Measurements from ENCODE around the gene ALPI. TPM values are rescaled to one million over a fixed set of nuclear protein-coding genes. Genes with fewer than 3 reads are reported as not detected.

ALPI gene
- total and polyA plus RNA-seq, 9 of the 15 experiments (the other 6 are each of a cell fraction or from before 2014, with no cell fraction given): not detected

DNA sequence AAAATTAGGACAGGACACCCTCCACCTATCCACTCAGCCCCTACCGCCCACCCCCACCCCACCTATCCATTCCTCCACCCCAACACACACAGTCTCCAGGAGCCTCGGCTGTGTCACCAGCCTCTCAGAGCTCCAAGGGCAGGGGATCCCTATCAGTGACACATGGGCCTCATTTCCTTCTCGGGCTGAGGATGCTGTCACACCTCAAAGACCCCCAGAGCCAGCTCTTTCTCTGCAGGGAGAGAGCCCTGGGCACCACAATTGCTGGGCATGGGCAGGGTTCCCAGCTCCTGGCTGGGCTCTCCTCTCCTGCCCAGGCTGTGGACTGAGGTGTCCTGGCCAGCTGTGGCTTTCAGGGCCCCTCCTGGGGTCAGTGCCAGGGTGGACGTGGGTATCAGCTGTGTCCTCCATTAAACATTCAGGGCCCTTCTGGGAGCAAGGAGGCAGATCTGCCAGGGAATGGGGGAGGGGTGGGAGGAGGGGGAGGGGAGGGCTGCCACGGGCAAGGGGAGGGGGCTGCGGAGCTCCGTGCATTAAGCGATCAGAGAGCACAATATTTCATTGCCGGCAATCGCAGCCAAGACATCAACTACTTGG lies 45.9 kb downstream of the ALPI start:
- no peaks in the 10 kb centered on the region for H3K36me3 ChIP-seq (ENCODE audit: control insufficient read depth, insufficient read depth, low read length)
- POLR2A ChIA-PET: interaction anchor here (0.8 kb wide), 1 partner anchor 25 kb away, joined by 3 read pairs; no protein-coding TSS in a partner anchor
- intact Hi-C loops (cut with micrococcal nuclease): no loop called here
- DNase-seq (ENCODE audit: extremely low read depth in 1 of 4, low spot score in 3 of 4) (no peak), ATAC-seq (no peak), FAIRE-seq (no peak)
- H3K27me3 ChIP-seq (ENCODE audit: control insufficient read depth in 2 of 2, insufficient read depth in 2 of 2, low read length in 2 of 2): peaks cover 3 to 38% of the 10 kb centered on the region in 2 experiments; a peak in 2 of 5 replicates
- H3K4me2 ChIP-seq (ENCODE audit: insufficient read depth, low read length): no peak overlapping the region
- H3K4me1 ChIP-seq (replicated peaks in 1 of 2; ENCODE audit: control insufficient read depth in 2 of 2, insufficient read depth in 2 of 2, low read length in 2 of 2): peaks cover 0 to 13% of the 10 kb centered on the region in 2 experiments; a peak in 2 of 5 replicates
- no peaks in the 10 kb centered on the region for H3K79me2 ChIP-seq (ENCODE audit: control insufficient read depth, insufficient read depth, low read length)
- BruUV-seq (replicated peaks): no TSS peak
- no peak overlapping the region; a peak in 1 of 4 replicates for H3K9ac ChIP-seq (ENCODE audit: insufficient read depth in 1 of 2, low read depth in 2 of 2, low read length in 2 of 2)
- 0% methylated on average over 3 of the region's 10 CpGs for WGBS (ENCODE audit: insufficient coverage, low coverage, missing lambda C conversion rate)
- CTCF ChIA-PET (ENCODE audit: low intra/inter-chr PET ratio): no interaction called here
- TF ChIP-seq ZNF347 (CRISPR knock-in tag; IDR thresholded peaks at IDR 0.05; ENCODE audit: low read depth) (no peak), ZBTB17 (CRISPR knock-in tag; IDR thresholded peaks at IDR 0.05) (no peak), U2AF1 (optimal IDR thresholded peaks at IDR 0.05; ENCODE audit: low read depth, low read length) (no peak), ELF2 (CRISPR knock-in tag; IDR thresholded peaks at IDR 0.05) (no peak), NFRKB (IDR thresholded peaks at IDR 0.05; ENCODE audit: low read depth) (no peak), ZNF79 (CRISPR knock-in tag; IDR thresholded peaks at IDR 0.05; ENCODE audit: low read depth) (no peak), TCF7 (IDR thresholded peaks at IDR 0.05; ENCODE audit: borderline replicate concordance) (no peak), NCOA1 (IDR thresholded peaks at IDR 0.05; ENCODE audit: low read depth) (no peak), POLR2B (IDR thresholded peaks at IDR 0.05; ENCODE audit: low read depth, partially characterized antibody) (no peak), TARDBP (IDR thresholded peaks at IDR 0.05) (no peak), SMARCB1 (IDR thresholded peaks at IDR 0.05; ENCODE audit: insufficient read length, low read depth) (no peak), TEAD2 (tag; IDR thresholded peaks at IDR 0.05) (no peak), ZEB2 (IDR thresholded peaks at IDR 0.05) (no peak), POLR2H (tag; IDR thresholded peaks at IDR 0.05; ENCODE audit: low read depth) (no peak), FOXJ2 (tag; IDR thresholded peaks at IDR 0.05) (no peak), KDM1A (IDR thresholded peaks at IDR 0.05) (no peak)
- TF ChIP-seq, protein P1, sequence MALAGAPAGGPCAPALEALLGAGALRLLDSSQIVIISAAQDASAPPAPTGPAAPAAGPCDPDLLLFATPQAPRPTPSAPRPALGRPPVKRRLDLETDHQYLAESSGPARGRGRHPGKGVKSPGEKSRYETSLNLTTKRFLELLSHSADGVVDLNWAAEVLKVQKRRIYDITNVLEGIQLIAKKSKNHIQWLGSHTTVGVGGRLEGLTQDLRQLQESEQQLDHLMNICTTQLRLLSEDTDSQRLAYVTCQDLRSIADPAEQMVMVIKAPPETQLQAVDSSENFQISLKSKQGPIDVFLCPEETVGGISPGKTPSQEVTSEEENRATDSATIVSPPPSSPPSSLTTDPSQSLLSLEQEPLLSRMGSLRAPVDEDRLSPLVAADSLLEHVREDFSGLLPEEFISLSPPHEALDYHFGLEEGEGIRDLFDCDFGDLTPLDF (CRISPR knock-in tag; IDR thresholded peaks at IDR 0.05): no peak
- TF ChIP-seq, protein P2, sequence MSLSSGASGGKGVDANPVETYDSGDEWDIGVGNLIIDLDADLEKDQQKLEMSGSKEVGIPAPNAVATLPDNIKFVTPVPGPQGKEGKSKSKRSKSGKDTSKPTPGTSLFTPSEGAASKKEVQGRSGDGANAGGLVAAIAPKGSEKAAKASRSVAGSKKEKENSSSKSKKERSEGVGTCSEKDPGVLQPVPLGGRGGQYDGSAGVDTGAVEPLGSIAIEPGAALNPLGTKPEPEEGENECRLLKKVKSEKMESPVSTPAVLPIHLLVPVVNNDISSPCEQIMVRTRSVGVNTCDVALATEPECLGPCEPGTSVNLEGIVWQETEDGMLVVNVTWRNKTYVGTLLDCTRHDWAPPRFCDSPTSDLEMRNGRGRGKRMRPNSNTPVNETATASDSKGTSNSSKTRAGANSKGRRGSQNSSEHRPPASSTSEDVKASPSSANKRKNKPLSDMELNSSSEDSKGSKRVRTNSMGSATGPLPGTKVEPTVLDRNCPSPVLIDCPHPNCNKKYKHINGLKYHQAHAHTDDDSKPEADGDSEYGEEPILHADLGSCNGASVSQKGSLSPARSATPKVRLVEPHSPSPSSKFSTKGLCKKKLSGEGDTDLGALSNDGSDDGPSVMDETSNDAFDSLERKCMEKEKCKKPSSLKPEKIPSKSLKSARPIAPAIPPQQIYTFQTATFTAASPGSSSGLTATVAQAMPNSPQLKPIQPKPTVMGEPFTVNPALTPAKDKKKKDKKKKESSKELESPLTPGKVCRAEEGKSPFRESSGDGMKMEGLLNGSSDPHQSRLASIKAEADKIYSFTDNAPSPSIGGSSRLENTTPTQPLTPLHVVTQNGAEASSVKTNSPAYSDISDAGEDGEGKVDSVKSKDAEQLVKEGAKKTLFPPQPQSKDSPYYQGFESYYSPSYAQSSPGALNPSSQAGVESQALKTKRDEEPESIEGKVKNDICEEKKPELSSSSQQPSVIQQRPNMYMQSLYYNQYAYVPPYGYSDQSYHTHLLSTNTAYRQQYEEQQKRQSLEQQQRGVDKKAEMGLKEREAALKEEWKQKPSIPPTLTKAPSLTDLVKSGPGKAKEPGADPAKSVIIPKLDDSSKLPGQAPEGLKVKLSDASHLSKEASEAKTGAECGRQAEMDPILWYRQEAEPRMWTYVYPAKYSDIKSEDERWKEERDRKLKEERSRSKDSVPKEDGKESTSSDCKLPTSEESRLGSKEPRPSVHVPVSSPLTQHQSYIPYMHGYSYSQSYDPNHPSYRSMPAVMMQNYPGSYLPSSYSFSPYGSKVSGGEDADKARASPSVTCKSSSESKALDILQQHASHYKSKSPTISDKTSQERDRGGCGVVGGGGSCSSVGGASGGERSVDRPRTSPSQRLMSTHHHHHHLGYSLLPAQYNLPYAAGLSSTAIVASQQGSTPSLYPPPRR (CRISPR knock-in tag; IDR thresholded peaks at IDR 0.05; ENCODE audit: borderline replicate concordance): no peak
- no peaks in the 10 kb centered on the region for H3K9me3 ChIP-seq (replicated peaks; ENCODE audit: control insufficient read depth, insufficient read depth, low read depth, low read length)
- H3K27ac ChIP-seq (ENCODE audit: extremely low read depth, low read depth, low read length): no peak overlapping the region
- in situ Hi-C loops (cut with MboI): no loop called here
- no peaks in the 10 kb centered on the region for H4K20me1 ChIP-seq (replicated peaks; ENCODE audit: control insufficient read depth, insufficient read depth, low read length)
- no peak overlapping the region for H3K4me3 ChIP-seq
- H3K9me1 ChIP-seq (ENCODE audit: control insufficient read depth, insufficient read depth, low read length): no peaks in the 10 kb centered on the region
- H2AFZ ChIP-seq (ENCODE audit: low read depth, low read length): no peak overlapping the region

All from K562 (cell line).